ENCODE measurements around the gene HPS4.

HPS4 gene

DNA sequence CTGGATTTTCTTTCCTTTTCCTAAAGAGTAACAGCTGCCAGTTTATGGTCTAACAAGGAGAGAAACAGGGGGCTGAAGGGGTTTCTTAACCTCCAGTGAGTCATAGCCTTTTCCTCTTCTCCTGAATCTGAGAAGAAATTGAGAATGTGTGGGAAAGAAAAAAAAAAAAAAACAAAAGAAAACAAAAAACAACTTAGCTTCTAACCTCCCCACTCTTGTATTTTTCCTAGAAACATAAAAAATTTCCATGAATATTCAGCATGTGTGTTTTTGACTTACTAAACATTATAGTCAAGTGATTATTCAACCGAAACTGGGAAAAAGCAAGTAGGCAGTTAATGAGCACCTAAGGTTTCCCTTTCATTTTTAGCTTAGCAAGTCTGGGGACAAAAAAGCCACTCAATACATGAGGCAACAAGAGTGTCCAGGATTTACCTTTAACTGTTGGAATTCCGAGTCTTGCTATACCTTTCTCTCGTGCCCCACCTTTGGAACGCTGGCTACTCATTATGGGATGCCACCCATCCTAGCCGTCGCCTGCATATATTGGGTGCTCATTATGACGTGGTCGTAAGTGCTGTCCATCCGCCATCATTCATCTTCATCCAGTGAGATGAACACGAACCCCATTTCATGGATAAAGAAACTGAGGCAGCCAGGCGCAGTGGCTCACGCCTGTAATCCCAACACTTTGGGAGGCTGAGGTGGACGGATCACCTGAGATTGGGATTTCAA lies 52.2 kb downstream of the HPS4 start:
- Histone ChIP-seq H3K4me1 (ENCODE audit: control extremely low read depth in 1 of 4, control insufficient read depth in 4 of 4, insufficient read depth in 4 of 4, low read length in 3 of 4) (peaks cover 13 to 47% (median 26%) of the 10 kb centered on the region in 4 experiments), H3K4me3 (ENCODE audit: control insufficient read depth in 1 of 7, extremely low read depth in 1 of 7, insufficient read depth in 4 of 7, low read depth in 2 of 7, low read length in 6 of 7) (no peak overlapping the region), H3K36me3 (ENCODE audit: control insufficient read depth in 4 of 4, insufficient read depth in 4 of 4, low read length in 3 of 4) (no peaks in the 10 kb centered on the region), H3K27ac (ENCODE audit: insufficient read depth in 1 of 2, low read depth in 1 of 2, low read length in 2 of 2, poor library complexity in 1 of 2, severe bottlenecking in 2 of 2) (no peak overlapping the region), H3K27me3 (replicated peaks in 2 of 5; ENCODE audit: control insufficient read depth in 4 of 5, insufficient read depth in 5 of 5, low read length in 4 of 5) (peaks cover 0 to 10% (median 2%) of the 10 kb centered on the region in 5 experiments), H3K9me3 (ENCODE audit: control extremely low read depth in 1 of 5, control insufficient read depth in 4 of 5, insufficient read depth in 2 of 5, low read depth in 1 of 5, low read length in 4 of 5) (no peaks in the 10 kb centered on the region)
- DNase-seq, result peak in 2 of 3 donors; percentile 26 to 43
- CTCF ChIA-PET, result interaction anchor here (1.2 to 1.8 kb wide), 3 partner anchors 11 to 30 kb away, joined by 5 to 13 read pairs (median 6); no protein-coding TSS in a partner anchor
- POLR2A ChIA-PET, result no interaction called here
- 97% methylated on average over 12 of the region's 13 CpGs for WGBS (ENCODE audit: insufficient coverage)

DNA sequence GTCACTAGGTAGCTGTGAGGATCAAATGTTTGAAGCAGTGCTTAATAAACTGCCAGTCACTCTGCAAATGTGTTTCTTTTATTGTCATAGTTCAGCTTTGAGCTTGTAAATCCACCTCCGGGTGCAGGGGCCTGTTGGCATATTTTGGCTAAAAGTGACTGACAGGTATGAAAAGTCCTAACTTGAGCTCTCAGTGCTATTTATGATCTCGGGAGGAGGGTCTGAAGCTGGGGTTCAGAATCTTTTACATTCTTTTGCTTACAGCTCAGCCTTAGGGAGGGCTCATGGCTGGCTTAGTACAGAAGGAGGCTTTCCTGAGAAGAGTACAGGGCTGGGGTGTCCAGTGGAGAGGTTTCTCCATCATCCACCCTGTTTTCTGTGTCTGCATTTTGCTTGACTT lies 53.0 kb downstream of the HPS4 start:
- WGBS (ENCODE audit: insufficient coverage), result 100% methylated on average over 2 of the region's 2 CpGs
- Histone ChIP-seq H3K4me1 (ENCODE audit: control extremely low read depth in 1 of 4, control insufficient read depth in 4 of 4, insufficient read depth in 4 of 4, low read length in 3 of 4) (peaks cover 13 to 46% (median 26%) of the 10 kb centered on the region in 4 experiments), H3K27me3 (replicated peaks in 2 of 5; ENCODE audit: control insufficient read depth in 4 of 5, insufficient read depth in 5 of 5, low read length in 4 of 5) (peaks cover 0 to 10% (median 2%) of the 10 kb centered on the region in 5 experiments), H3K9me3 (ENCODE audit: control extremely low read depth in 1 of 5, control insufficient read depth in 4 of 5, insufficient read depth in 2 of 5, low read depth in 1 of 5, low read length in 4 of 5) (no peaks in the 10 kb centered on the region), H3K36me3 (ENCODE audit: control insufficient read depth in 4 of 4, insufficient read depth in 4 of 4, low read length in 3 of 4) (no peaks in the 10 kb centered on the region), H3K27ac (ENCODE audit: insufficient read depth in 1 of 2, low read depth in 1 of 2, low read length in 2 of 2, poor library complexity in 1 of 2, severe bottlenecking in 2 of 2) (no peak overlapping the region), H3K4me3 (ENCODE audit: control insufficient read depth in 1 of 7, extremely low read depth in 1 of 7, insufficient read depth in 4 of 7, low read depth in 2 of 7, low read length in 6 of 7) (no peak overlapping the region)
- CTCF ChIA-PET, result interaction anchor here (0.5 to 1.8 kb wide), 5 partner anchors 10 to 44 kb away, joined by 4 to 13 read pairs (median 5); no protein-coding TSS in a partner anchor
- POLR2A ChIA-PET, result no interaction called here
- no peak for DNase-seq

DNA sequence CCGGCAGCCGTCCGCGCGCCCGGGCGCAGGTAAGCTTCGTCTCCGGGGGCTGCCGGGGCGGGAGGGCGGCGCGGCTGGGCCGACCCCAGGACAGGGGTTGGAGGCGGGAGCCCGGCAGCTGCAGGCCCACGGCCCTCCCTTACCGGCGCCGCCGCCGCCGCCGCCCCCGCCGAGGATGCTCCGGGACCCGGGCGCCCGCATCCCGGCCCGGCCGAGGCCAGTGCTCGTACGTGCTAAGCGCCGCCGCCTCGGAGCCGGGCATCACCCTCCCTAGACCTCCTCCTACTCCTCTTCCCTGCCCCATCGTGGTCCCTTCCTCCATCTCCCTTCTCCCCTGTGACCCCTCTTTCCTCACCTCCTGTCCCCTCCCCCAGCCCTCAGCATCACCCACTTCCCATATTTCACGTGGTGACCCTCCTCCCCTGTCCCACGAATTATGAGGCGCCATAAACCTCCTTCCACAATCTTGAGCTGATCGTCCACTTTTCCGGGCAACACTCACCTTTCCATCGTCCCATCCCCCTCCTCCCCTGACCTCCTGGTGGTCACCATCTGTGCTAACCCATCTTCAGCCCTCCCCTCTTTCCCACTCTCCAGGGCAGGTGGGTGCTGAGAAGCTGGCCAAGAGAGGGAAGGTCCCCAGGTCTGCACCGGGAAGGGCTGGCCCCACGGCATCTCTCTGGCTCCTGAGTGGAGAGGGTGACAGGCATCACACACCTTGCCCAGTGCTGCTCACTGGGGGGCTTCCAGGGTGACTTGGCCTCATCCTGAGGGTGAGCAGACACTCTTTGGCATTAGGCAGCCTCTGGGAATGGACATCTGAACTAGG lies 53.9 kb downstream of the HPS4 start:
- Histone ChIP-seq H3K27ac (ENCODE audit: insufficient read depth in 1 of 2, low read depth in 1 of 2, low read length in 2 of 2, poor library complexity in 1 of 2, severe bottlenecking in 2 of 2) (no peak overlapping the region), H3K4me3 (ENCODE audit: control insufficient read depth in 1 of 7, extremely low read depth in 1 of 7, insufficient read depth in 4 of 7, low read depth in 2 of 7, low read length in 6 of 7) (peak overlapping the region; percentile 2 to 91 (median 61)), H3K36me3 (ENCODE audit: control insufficient read depth in 4 of 4, insufficient read depth in 4 of 4, low read length in 3 of 4) (no peaks in the 10 kb centered on the region), H3K9me3 (ENCODE audit: control extremely low read depth in 1 of 5, control insufficient read depth in 4 of 5, insufficient read depth in 2 of 5, low read depth in 1 of 5, low read length in 4 of 5) (no peaks in the 10 kb centered on the region), H3K4me1 (ENCODE audit: control extremely low read depth in 1 of 4, control insufficient read depth in 4 of 4, insufficient read depth in 4 of 4, low read length in 3 of 4) (peaks cover 6 to 37% (median 24%) of the 10 kb centered on the region in 4 experiments), H3K27me3 (replicated peaks in 2 of 5; ENCODE audit: control insufficient read depth in 4 of 5, insufficient read depth in 5 of 5, low read length in 4 of 5) (peaks cover 0 to 10% (median 2%) of the 10 kb centered on the region in 5 experiments)
- WGBS (ENCODE audit: insufficient coverage), result 8% methylated on average over 33 of the region's 50 CpGs
- ChIA-PET POLR2A (interaction anchor here (0.6 kb wide), 1 partner anchor 1439 kb away, joined by 3 read pairs; no protein-coding TSS in a partner anchor), CTCF (interaction anchor here (0.5 to 1.8 kb wide), 4 partner anchors 9 to 43 kb away, joined by 4 to 13 read pairs (median 4); no protein-coding TSS in a partner anchor)
- DNase-seq, result no peak

DNA sequence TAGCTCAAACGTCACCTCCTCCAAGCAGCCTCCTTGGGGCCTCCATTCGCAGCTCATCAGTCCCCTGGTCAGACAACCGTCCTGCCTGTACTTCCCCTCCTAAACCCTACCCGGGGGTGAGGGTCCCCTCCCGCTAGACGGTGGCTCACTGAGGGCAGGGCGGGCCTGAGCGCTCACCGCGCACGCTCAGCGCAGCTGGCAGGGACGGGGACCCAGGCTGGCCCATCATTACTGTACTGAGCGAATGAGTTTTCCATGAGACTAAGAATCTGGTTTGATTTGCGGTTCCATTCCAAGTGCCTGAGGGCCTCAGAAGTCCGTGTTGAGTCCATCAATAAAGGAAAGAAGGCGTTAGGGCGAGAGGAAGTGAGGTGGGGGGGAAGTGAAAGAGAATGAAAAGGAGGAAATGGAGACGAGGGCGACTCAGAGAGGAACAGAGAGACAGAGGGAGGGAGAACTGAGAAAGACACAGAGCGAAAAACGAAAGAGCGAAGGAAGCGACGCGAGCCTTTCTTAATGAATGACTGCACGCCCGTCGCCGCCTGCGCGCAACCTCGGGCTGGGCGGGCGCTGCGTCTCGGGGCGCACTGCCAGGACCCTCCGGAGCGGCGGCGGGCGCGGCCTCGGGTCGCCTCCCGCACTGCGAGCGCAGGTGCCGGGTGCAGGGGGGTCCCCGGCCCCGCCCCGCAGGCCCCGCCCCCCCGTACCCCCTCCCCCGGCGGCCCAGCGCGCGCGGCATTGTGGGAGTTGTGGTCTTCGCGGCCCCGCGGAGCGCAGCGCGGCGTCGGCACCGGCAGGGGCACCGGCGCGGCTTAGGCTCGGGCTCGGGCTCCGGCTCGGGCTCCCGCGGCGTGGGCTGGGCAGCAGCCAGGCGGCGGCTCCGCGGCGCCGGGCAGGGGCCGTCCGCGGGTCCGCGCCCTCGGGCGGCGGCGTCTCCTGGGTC lies 54.8 kb downstream of the HPS4 start, which contains the start of gene ASPHD2:
Gene ASPHD2 (plus strand): TSS at position 746 of the 943 bp plus-strand sequence. CDS start 4,356 bp downstream, outside the sequence.
- peaks cover 6 to 37% (median 24%) of the 10 kb centered on the region in 4 experiments for H3K4me1 ChIP-seq (ENCODE audit: control extremely low read depth in 1 of 4, control insufficient read depth in 4 of 4, insufficient read depth in 4 of 4, low read length in 3 of 4)
- peak within 1 kb of the TSS; percentile 47 to 92 (median 79) for H3K4me3 ChIP-seq (ENCODE audit: control insufficient read depth in 1 of 7, extremely low read depth in 1 of 7, insufficient read depth in 4 of 7, low read depth in 2 of 7, low read length in 6 of 7)
- ChIA-PET CTCF (no interaction called here), POLR2A (interaction anchor here (0.6 kb wide), 2 partner anchors 14 to 1438 kb away, joined by 3 to 5 read pairs; no protein-coding TSS in a partner anchor)
- peaks cover 0 to 2% (median 0%) of the 10 kb centered on the region in 5 experiments for H3K9me3 ChIP-seq (ENCODE audit: control extremely low read depth in 1 of 5, control insufficient read depth in 4 of 5, insufficient read depth in 2 of 5, low read depth in 1 of 5, low read length in 4 of 5)
- peaks cover 0 to 10% (median 2%) of the 10 kb centered on the region in 5 experiments for H3K27me3 ChIP-seq (replicated peaks in 2 of 5; ENCODE audit: control insufficient read depth in 4 of 5, insufficient read depth in 5 of 5, low read length in 4 of 5)
- peak within 1 kb of the TSS; percentile 25 to 59 for H3K27ac ChIP-seq (ENCODE audit: insufficient read depth in 1 of 2, low read depth in 1 of 2, low read length in 2 of 2, poor library complexity in 1 of 2, severe bottlenecking in 2 of 2)
- no peaks in the 10 kb centered on the region for H3K36me3 ChIP-seq (ENCODE audit: control insufficient read depth in 4 of 4, insufficient read depth in 4 of 4, low read length in 3 of 4)
- peak; percentile 63 to 85 (median 81) for DNase-seq
- WGBS (ENCODE audit: insufficient coverage), result under 1% methylated on average over 64 of the region's 96 CpGs

DNA sequence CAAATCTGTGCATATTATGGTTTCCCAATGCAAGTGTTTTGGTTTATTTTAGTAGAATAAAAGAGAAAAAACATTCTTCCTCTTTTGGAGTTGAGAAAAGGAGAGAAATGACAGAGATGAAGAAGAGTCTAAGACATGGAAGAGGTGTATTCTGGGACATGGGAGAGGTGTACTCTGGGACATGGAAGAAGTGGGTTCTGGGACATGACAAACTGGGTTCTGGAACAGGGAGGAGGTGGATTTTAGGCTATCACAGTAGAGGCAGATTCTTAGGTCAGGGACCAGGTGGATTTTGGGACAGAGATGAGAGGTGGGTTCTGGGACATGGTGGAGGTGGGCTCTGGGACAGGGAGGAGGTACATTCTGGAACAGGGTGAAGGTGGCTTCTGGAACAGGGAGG lies 56.7 kb downstream of the HPS4 start:
- no peak overlapping the region for H3K27ac ChIP-seq (ENCODE audit: insufficient read depth in 1 of 2, low read depth in 1 of 2, low read length in 2 of 2, poor library complexity in 1 of 2, severe bottlenecking in 2 of 2)
- DNase-seq, result no peak
- ChIA-PET POLR2A (no interaction called here), CTCF (no interaction called here)
- H3K27me3 ChIP-seq (replicated peaks in 2 of 5; ENCODE audit: control insufficient read depth in 4 of 5, insufficient read depth in 5 of 5, low read length in 4 of 5), result peaks cover 0 to 10% (median 2%) of the 10 kb centered on the region in 5 experiments
- peaks cover 0 to 32% (median 22%) of the 10 kb centered on the region in 4 experiments for H3K4me1 ChIP-seq (ENCODE audit: control extremely low read depth in 1 of 4, control insufficient read depth in 4 of 4, insufficient read depth in 4 of 4, low read length in 3 of 4)
- peaks cover 0 to 14% (median 8%) of the 10 kb centered on the region in 5 experiments for H3K9me3 ChIP-seq (ENCODE audit: control extremely low read depth in 1 of 5, control insufficient read depth in 4 of 5, insufficient read depth in 2 of 5, low read depth in 1 of 5, low read length in 4 of 5)
- no peak overlapping the region for H3K4me3 ChIP-seq (ENCODE audit: control insufficient read depth in 1 of 7, extremely low read depth in 1 of 7, insufficient read depth in 4 of 7, low read depth in 2 of 7, low read length in 6 of 7)
- no peaks in the 10 kb centered on the region for H3K36me3 ChIP-seq (ENCODE audit: control insufficient read depth in 4 of 4, insufficient read depth in 4 of 4, low read length in 3 of 4)

DNA sequence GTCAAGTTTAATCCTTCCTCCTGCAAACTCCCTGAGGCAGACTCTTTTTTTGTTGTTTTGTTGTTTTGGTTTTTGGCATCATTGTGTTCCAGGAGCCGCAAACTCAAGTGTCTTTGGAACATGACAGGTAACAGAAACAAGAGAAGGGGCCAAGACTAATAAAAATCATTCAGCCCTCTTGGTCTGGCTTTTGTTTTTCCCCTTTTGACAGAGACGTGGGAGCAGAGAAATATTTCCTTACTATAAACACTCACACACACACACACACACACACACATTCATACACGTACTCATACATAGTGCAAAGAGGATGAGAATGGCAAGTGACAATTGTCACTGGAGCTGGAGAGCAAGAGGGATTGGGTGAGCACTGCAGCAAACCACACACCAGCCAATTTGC lies 65.0 kb downstream of the HPS4 start:
- no peaks in the 10 kb centered on the region for H3K4me1 ChIP-seq (ENCODE audit: control extremely low read depth in 1 of 4, control insufficient read depth in 4 of 4, insufficient read depth in 4 of 4, low read length in 3 of 4)
- H3K4me3 ChIP-seq (ENCODE audit: control insufficient read depth in 1 of 7, extremely low read depth in 1 of 7, insufficient read depth in 4 of 7, low read depth in 2 of 7, low read length in 6 of 7), result no peak overlapping the region
- POLR2A ChIA-PET, result no interaction called here
- CTCF ChIA-PET, result interaction anchor here (1.2 to 1.5 kb wide), 2 partner anchors 16 to 44 kb away, joined by 4 to 5 read pairs; no protein-coding TSS in a partner anchor
- H3K9me3 ChIP-seq (ENCODE audit: control extremely low read depth in 1 of 5, control insufficient read depth in 4 of 5, insufficient read depth in 2 of 5, low read depth in 1 of 5, low read length in 4 of 5), result peaks cover 0 to 10% (median 7%) of the 10 kb centered on the region in 5 experiments
- no peaks in the 10 kb centered on the region for H3K36me3 ChIP-seq (ENCODE audit: control insufficient read depth in 4 of 4, insufficient read depth in 4 of 4, low read length in 3 of 4)
- peaks cover 0 to under 1% (median 0%) of the 10 kb centered on the region in 5 experiments for H3K27me3 ChIP-seq (replicated peaks in 2 of 5; ENCODE audit: control insufficient read depth in 4 of 5, insufficient read depth in 5 of 5, low read length in 4 of 5)
- 100% methylated on average over 1 of the region's 3 CpGs for WGBS (ENCODE audit: insufficient coverage)
- H3K27ac ChIP-seq (ENCODE audit: insufficient read depth in 1 of 2, low read depth in 1 of 2, low read length in 2 of 2, poor library complexity in 1 of 2, severe bottlenecking in 2 of 2), result no peak overlapping the region
- no peak for DNase-seq

Data from common myeloid progenitor, CD34-positive (primary cell).